DOHH2 (cell line): Measurements from ENCODE around the gene SHD.

ENCODE experiments used
- CTCF ChIP-seq: fragments of 200-600 bp; sonication (generic); IDR thresholded peaks from one replicate; pipeline ENCODE4 v1.5.1; 2014; ENCODE audit warnings: antibody characterized with exemption, mild to moderate bottlenecking, low read depth, low read length; ENCODE audit not compliant: poor library complexity, severe bottlenecking
- EZH2phosphoT487 ChIP-seq: fragments of 200-600 bp; sonication (generic); IDR thresholded peaks from 2 replicates; pipeline ENCODE4 v1.6.1; 2017; ENCODE audit warnings: borderline replicate concordance, mild to moderate bottlenecking, antibody characterized with exemption, low read length, moderate library complexity, mixed read lengths

GRCh38 chr19:4260613-4261191, 18.4 kb upstream of the SHD start:
- no peak for TF ChIP-seq CTCF
- no peak for TF ChIP-seq EZH2phosphoT487
